GM21360 (cell line): ENCODE measurements around the gene HSPA9.
"Not testable (repeated sequence)": the region's sequence is repeated elsewhere in the genome, so short reads cannot be mapped to it uniquely, and the experiment has no call there.

Experiments
- ATAC-seq: cut with Tn5 transposase; IDR thresholded peaks from one replicate; pipeline ENCODE4 v1.9.1; 2021; ENCODE audit warnings: mild to moderate bottlenecking, moderate library complexity; ENCODE audit not compliant: unreplicated experiment

Gene HSPA9

GRCh38 chr5:138536215-138536614 is 39.0 kb downstream of the HSPA9 start:
- ATAC-seq: no peak

GRCh38 chr5:138533973-138534941 is 40.9 kb downstream of the HSPA9 start:
- ATAC-seq: no peak

- no peak for ATAC-seq
Measured at GRCh38 chr5:138529812-138530211, 45.4 kb downstream of the HSPA9 start.

- ATAC-seq: no peak
Measured at GRCh38 chr5:138528744-138529469, 46.3 kb downstream of the HSPA9 start.

GRCh38 chr5:138528208-138528607 is 47.0 kb downstream of the HSPA9 start:
- ATAC-seq: no peak

- no peak for ATAC-seq
Measured at GRCh38 chr5:138527170-138527569, 48.0 kb downstream of the HSPA9 start.

GRCh38 chr5:138523406-138523805 is 51.8 kb downstream of the HSPA9 start:
- no peak for ATAC-seq

- no peak for ATAC-seq
Measured at GRCh38 chr5:138520971-138521370, 54.2 kb downstream of the HSPA9 start.

- no peak for ATAC-seq
Measured at GRCh38 chr5:138517437-138517836, 57.8 kb downstream of the HSPA9 start.

- no peak for ATAC-seq
Measured at GRCh38 chr5:138515556-138516245, 59.5 kb downstream of the HSPA9 start.

- ATAC-seq: no peak
Measured at GRCh38 chr5:138514021-138514420, 61.2 kb downstream of the HSPA9 start.

GRCh38 chr5:138508958-138509357 is 66.2 kb downstream of the HSPA9 start:
- no peak for ATAC-seq

GRCh38 chr5:138507485-138507884 is 67.7 kb downstream of the HSPA9 start:
- ATAC-seq: not testable (repeated sequence)

GRCh38 chr5:138506370-138507306 is 68.6 kb downstream of the HSPA9 start:
- ATAC-seq: no peak

GRCh38 chr5:138504799-138505198 is 70.4 kb downstream of the HSPA9 start:
- ATAC-seq: no peak
